ENCODE measurements around the gene IRF4.
"Not testable (repeated sequence)": the region's sequence is repeated elsewhere in the genome, so short reads cannot be mapped to it uniquely, and the experiment has no call there.

IRF4 gene

DNA sequence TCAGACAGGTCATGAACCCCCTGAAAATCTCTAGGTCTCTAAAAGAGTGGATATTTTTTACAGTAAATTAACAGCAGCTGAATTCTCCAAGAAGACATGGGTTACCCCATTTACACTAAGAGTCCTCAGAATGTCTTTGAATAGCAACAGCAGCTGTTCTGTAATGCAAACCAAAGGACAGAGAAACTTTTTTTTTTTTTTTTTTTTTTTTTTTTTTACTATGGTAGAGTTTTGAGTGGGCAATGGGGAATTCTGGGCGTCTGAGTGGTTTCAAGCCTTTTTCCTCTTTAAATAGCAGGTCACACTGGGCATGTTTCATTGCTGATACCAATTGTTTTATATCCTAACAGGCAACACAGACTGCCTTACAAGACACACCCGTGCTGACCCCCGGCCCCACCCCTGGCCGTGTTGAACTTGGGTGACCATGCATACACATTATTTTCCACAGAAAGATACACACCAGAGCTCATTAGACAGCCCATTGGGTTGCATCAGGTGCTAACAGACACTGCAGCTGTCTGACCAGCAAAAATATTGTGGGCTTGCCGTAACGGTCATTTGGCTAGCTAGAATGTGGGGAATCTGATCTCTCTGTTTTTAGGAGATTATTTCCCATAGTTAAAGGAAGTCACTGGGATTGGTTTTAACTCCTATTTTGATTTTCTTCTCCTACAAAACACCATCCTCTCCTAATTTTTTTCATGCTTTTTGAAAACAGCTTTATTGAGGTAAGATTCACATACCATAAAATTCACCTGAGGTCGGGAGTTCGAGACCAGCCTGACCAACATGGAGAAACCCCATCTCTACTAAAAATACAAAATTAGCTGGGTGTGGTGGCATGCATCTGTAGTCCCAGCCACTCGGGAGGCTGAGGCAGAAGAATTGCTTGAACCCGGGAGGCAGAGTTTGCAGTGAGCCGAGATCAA, 26.7 kb upstream of the IRF4 start:
- Histone ChIP-seq H3K4me3 (ENCODE audit: low read length) (no peak overlapping the region), H3K4me1 (ENCODE audit: control insufficient read depth, insufficient read depth, low read length) (no peaks in the 10 kb centered on the region), H3K9ac (ENCODE audit: low read length) (no peak overlapping the region), H3K36me3 (ENCODE audit: control insufficient read depth, insufficient read depth, low read length) (no peaks in the 10 kb centered on the region), H3K27me3 (ENCODE audit: control insufficient read depth, insufficient read depth, low read length) (no peaks in the 10 kb centered on the region), H3K27ac (ENCODE audit: low read depth, low read length) (no peak overlapping the region)

DNA sequence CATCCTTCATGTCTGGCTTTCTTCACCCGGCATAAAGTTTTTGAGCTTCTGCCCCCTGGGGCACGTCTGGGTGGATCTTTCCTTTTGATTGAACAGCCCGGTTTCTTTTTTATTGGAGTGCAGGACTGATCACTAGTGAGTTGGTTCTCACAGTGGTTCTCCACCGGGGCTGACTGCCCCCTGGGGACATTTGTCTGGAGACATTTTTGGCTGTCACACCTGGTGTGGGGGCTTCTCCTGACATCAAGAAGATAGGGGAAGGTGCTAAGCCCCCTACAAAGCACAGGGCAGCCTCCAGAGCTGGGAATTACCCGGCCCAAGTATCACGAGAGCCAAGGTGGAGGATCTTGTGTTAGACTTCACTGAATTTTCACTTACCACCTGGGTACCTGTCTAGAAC, 25.7 kb upstream of the IRF4 start:
- H3K9ac ChIP-seq (ENCODE audit: low read length) = no peak overlapping the region
- no peaks in the 10 kb centered on the region for H3K36me3 ChIP-seq (ENCODE audit: control insufficient read depth, insufficient read depth, low read length)
- no peaks in the 10 kb centered on the region for H3K4me1 ChIP-seq (ENCODE audit: control insufficient read depth, insufficient read depth, low read length)
- no peak overlapping the region for H3K27ac ChIP-seq (ENCODE audit: low read depth, low read length)
- H3K4me3 ChIP-seq (ENCODE audit: low read length) = no peak overlapping the region
- H3K27me3 ChIP-seq (ENCODE audit: control insufficient read depth, insufficient read depth, low read length) = no peaks in the 10 kb centered on the region

- Histone ChIP-seq H3K27ac (ENCODE audit: low read depth, low read length) (no peak overlapping the region), H3K4me3 (ENCODE audit: low read length) (no peak overlapping the region), H3K36me3 (ENCODE audit: control insufficient read depth, insufficient read depth, low read length) (no peaks in the 10 kb centered on the region), H3K27me3 (ENCODE audit: control insufficient read depth, insufficient read depth, low read length) (no peaks in the 10 kb centered on the region), H3K4me1 (ENCODE audit: control insufficient read depth, insufficient read depth, low read length) (no peaks in the 10 kb centered on the region), H3K9ac (ENCODE audit: low read length) (no peak overlapping the region)
These were observed 24.9 kb upstream of the IRF4 start for GRCh38 chr6:366389-367297.

- Histone ChIP-seq H3K27ac (ENCODE audit: low read depth, low read length) (no peak overlapping the region), H3K9ac (ENCODE audit: low read length) (no peak overlapping the region), H3K27me3 (ENCODE audit: control insufficient read depth, insufficient read depth, low read length) (no peaks in the 10 kb centered on the region), H3K4me1 (ENCODE audit: control insufficient read depth, insufficient read depth, low read length) (no peaks in the 10 kb centered on the region), H3K4me3 (ENCODE audit: low read length) (no peak overlapping the region), H3K36me3 (ENCODE audit: control insufficient read depth, insufficient read depth, low read length) (no peaks in the 10 kb centered on the region)
These were observed 24.2 kb upstream of the IRF4 start for GRCh38 chr6:367298-367794.

DNA sequence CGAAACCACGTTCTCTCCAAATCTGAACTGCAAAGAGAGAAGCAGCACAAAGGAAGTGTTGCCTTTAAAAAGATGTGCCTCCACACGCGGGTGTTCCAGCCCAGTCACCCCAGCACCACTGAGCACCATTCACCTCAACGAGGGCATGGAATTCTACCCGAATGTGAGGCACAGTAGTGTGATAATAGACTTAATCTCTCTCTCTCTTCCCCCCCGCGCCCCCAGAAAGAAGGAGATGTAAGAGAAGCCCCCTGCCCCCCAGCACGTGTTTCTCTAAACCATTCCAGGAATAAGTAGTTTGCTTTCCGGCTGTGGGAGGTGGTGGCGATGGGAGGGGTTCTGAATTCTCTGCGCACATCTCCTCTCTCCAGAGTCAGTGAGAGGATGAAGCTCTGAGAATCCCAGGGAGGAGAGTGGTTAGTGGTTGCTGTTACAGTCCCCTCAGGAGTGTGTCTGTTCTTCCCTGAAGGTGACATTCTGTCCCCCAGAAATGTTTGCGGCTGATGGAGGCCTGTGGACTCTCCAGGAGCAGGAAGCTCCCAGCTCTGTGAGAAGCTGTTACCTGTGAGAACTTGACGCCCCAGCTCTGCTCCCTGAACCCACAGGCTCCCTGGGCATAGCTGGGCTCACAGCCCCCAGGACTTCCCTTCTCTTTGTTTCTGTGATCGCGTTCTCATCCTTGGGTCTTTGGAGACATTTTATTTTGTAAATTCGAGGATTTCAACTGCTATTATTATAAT, 23.5 kb upstream of the IRF4 start:
- Histone ChIP-seq H3K4me1 (ENCODE audit: control insufficient read depth, insufficient read depth, low read length) (no peaks in the 10 kb centered on the region), H3K9ac (ENCODE audit: low read length) (no peak overlapping the region), H3K36me3 (ENCODE audit: control insufficient read depth, insufficient read depth, low read length) (no peaks in the 10 kb centered on the region), H3K27me3 (ENCODE audit: control insufficient read depth, insufficient read depth, low read length) (peaks cover 2% of the 10 kb centered on the region), H3K4me3 (ENCODE audit: low read length) (no peak overlapping the region), H3K27ac (ENCODE audit: low read depth, low read length) (no peak overlapping the region)

DNA sequence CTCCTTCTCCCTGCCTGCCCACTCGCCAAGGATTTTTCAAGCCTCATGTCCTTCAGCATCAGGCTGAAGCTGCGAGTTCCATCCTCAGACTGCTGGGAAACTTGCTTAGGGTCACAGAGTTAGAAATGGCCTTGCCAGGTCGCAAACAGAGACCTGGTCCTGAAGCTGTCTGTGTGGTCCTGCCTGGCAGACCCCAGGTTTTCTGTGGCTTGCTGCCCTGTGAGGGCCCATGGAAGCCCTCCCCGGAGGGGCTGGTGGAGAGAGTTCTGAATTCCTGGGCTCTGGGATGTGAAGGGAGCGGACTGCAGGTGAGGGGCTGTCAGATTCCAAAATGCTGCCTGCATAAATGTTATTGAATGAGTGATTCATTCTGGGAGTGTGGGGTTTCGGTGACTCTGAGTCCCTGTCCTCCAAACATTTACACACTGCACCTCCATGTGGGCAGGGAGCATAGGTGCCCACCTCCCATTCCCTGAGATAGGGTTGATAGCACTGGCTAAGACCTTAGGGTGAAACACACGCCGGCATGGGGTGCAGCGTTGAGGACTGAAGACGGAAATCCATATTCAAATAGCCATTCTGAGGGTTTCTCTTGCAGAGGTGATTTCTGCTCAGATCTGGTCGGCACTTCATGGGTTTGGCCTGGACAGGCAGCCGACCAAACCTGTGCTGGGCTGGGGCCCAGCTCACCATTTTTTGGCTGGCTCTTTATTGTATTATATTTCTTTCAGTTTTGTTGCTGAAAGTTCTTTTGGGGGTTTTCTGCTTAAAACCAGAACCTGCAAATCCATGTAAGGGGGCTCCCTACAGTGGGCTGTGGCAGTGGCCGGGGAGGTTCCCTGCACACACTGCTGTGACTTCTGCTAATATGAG, 21.8 kb upstream of the IRF4 start:
- Histone ChIP-seq H3K27me3 (ENCODE audit: control insufficient read depth, insufficient read depth, low read length) (peaks cover 8% of the 10 kb centered on the region), H3K4me1 (ENCODE audit: control insufficient read depth, insufficient read depth, low read length) (no peaks in the 10 kb centered on the region), H3K9ac (ENCODE audit: low read length) (no peak overlapping the region), H3K36me3 (ENCODE audit: control insufficient read depth, insufficient read depth, low read length) (no peaks in the 10 kb centered on the region), H3K27ac (ENCODE audit: low read depth, low read length) (no peak overlapping the region), H3K4me3 (ENCODE audit: low read length) (no peak overlapping the region)

DNA sequence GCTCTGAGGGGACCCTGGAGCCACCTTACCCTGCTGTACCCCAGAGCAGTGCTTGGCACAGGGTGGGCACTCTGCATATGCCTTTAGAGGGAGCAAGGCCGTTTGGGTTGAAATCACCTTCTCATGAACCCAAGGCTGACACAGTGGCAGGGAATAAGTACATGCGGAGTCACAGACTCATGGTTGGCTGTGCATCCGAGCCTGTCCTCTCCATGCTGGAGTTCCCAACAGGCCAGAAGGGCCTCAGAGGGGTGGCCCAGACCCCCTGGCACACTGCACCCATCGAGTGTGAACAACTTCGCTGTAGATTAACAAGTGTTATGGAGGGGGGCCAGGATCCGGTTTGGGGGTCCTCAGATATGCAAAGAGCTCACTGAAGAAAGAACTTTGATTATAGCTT, 21.0 kb upstream of the IRF4 start:
- Histone ChIP-seq H3K27me3 (ENCODE audit: control insufficient read depth, insufficient read depth, low read length) (peaks cover 8% of the 10 kb centered on the region), H3K9ac (ENCODE audit: low read length) (no peak overlapping the region), H3K36me3 (ENCODE audit: control insufficient read depth, insufficient read depth, low read length) (no peaks in the 10 kb centered on the region), H3K4me3 (ENCODE audit: low read length) (no peak overlapping the region), H3K4me1 (ENCODE audit: control insufficient read depth, insufficient read depth, low read length) (no peaks in the 10 kb centered on the region), H3K27ac (ENCODE audit: low read depth, low read length) (no peak overlapping the region)

GRCh38 chr6:371851-372250, 19.7 kb upstream of the IRF4 start:
- H3K27me3 ChIP-seq (ENCODE audit: control insufficient read depth, insufficient read depth, low read length); H3K36me3 ChIP-seq (ENCODE audit: control insufficient read depth, insufficient read depth, low read length); H3K4me3 ChIP-seq (ENCODE audit: low read length); H3K9ac ChIP-seq (ENCODE audit: low read length); H3K27ac ChIP-seq (ENCODE audit: low read depth, low read length); H3K4me1 ChIP-seq (ENCODE audit: control insufficient read depth, insufficient read depth, low read length): not testable (repeated sequence)

GRCh38 chr6:372336-372911, 19.1 kb upstream of the IRF4 start:
- Histone ChIP-seq H3K4me3 (ENCODE audit: low read length) (no peak overlapping the region), H3K27ac (ENCODE audit: low read depth, low read length) (no peak overlapping the region), H3K9ac (ENCODE audit: low read length) (no peak overlapping the region), H3K27me3 (ENCODE audit: control insufficient read depth, insufficient read depth, low read length) (peaks cover 8% of the 10 kb centered on the region), H3K36me3 (ENCODE audit: control insufficient read depth, insufficient read depth, low read length) (no peaks in the 10 kb centered on the region), H3K4me1 (ENCODE audit: control insufficient read depth, insufficient read depth, low read length) (no peaks in the 10 kb centered on the region)

GRCh38 chr6:373031-373430, 18.5 kb upstream of the IRF4 start:
- no peak overlapping the region for H3K9ac ChIP-seq (ENCODE audit: low read length)
- H3K36me3 ChIP-seq (ENCODE audit: control insufficient read depth, insufficient read depth, low read length) = no peaks in the 10 kb centered on the region
- no peak overlapping the region for H3K27ac ChIP-seq (ENCODE audit: low read depth, low read length)
- H3K27me3 ChIP-seq (ENCODE audit: control insufficient read depth, insufficient read depth, low read length) = peaks cover 8% of the 10 kb centered on the region
- no peak overlapping the region for H3K4me3 ChIP-seq (ENCODE audit: low read length)
- H3K4me1 ChIP-seq (ENCODE audit: control insufficient read depth, insufficient read depth, low read length) = no peaks in the 10 kb centered on the region

Data from rectal smooth muscle tissue (tissue), 1 donor.